SK-N-SH (cell line): ENCODE data around the gene PEX11G. TPM values are rescaled to one million over a fixed set of nuclear protein-coding genes. Genes with fewer than 3 reads are reported as not detected.

Experiments used
- CTCF ChIA-PET: fragments of 300-600, 350-600 bp; formaldehyde crosslinking; extraction: SDS; loops from one replicate; lab custom pipeline; 2021; lab: Yijun Ruan, JAX
- POLR2A ChIA-PET: fragments of 350-600 bp; sonication (Branson Sonifier 250); formaldehyde crosslinking; extraction: SDS; loops from one replicate; lab custom pipeline; 2020; ENCODE audit warnings: antibody characterized with exemption, inconsistent platforms; lab: Yijun Ruan, JAX
- DNase-seq: peaks from one replicate; pipeline ENCODE4 v3.0.0; 2012
- H2AFZ ChIP-seq: fragments of 200-600 bp; sonication (generic); 2 replicates; pipeline ENCODE4 v1.8.1; 2016; ENCODE audit warnings: antibody characterized with exemption, mild to moderate bottlenecking, low read depth
- H3F3A ChIP-seq: fragments of 200-600 bp; sonication (generic); replicated peaks from 2 replicates; pipeline ENCODE3; 2016; ENCODE audit warnings: antibody characterized with exemption, mild to moderate bottlenecking; ENCODE audit not compliant: insufficient read depth
- H3K27ac ChIP-seq, 2 experiments: fragments of 200-500 bp in 1 of 2; fragments of 200-600 bp in 1 of 2; sonication (Bioruptor generic) in 1 of 2; sonication (generic), shearing (Covaris generic) in 1 of 2; 2 replicates each; pipeline versions ENCODE4 v1.5.1 to v1.6.1; 2014 to 2016; ENCODE audit warnings: low read depth in 2 of 2, inconsistent platforms in 1 of 2, low read length in 1 of 2, mild to moderate bottlenecking in 1 of 2, mixed read lengths in 1 of 2
- H3K27me3 ChIP-seq: fragments of 200-600 bp; sonication (generic), shearing (Covaris generic); 2 replicates; pipeline ENCODE4 v1.6.1; 2016; ENCODE audit warnings: mixed run types; ENCODE audit not compliant: insufficient read depth
- H3K36me3 ChIP-seq, 2 experiments: fragments of 200-500 bp in 1 of 2; fragments of 200-600 bp in 1 of 2; sonication (Bioruptor generic) in 1 of 2; sonication (generic) in 1 of 2; replicated peaks in 1 of 2; 2 replicates each; pipeline versions ENCODE3 to v1.5.1; 2014 to 2016; ENCODE audit warnings: low read length in 1 of 2, mild to moderate bottlenecking in 1 of 2; ENCODE audit not compliant: insufficient read depth in 2 of 2, control insufficient read depth in 1 of 2
- H3K4me1 ChIP-seq, 2 experiments: fragments of 200-500 bp in 1 of 2; fragments of 200-600 bp in 1 of 2; sonication (Bioruptor generic) in 1 of 2; sonication (generic), shearing (Covaris generic) in 1 of 2; 2 replicates each; pipeline versions ENCODE4 v1.5.1 to v1.6.1; 2014 to 2016; ENCODE audit warnings: low read depth in 1 of 2, low read length in 1 of 2, mixed run types in 1 of 2; ENCODE audit not compliant: insufficient read depth in 2 of 2, control insufficient read depth in 1 of 2
- H3K4me2 ChIP-seq: fragments of 200-600 bp; sonication (generic), shearing (Covaris generic); 2 replicates; pipeline ENCODE4 v1.6.1; 2017; ENCODE audit warnings: mixed run types
- H3K4me3 ChIP-seq, 2 experiments: fragments of 200-500 bp in 1 of 2; fragments of 200-600 bp in 1 of 2; sonication (Bioruptor generic) in 1 of 2; sonication (generic), shearing (Covaris generic) in 1 of 2; 2 replicates each; pipeline versions ENCODE4 v1.5.1 to v1.8.1; 2014 to 2016; ENCODE audit warnings: low read depth in 2 of 2, inconsistent platforms in 1 of 2, low read length in 1 of 2, mild to moderate bottlenecking in 1 of 2, mixed read lengths in 1 of 2, moderate library complexity in 1 of 2
- H3K79me2 ChIP-seq: fragments of 200-600 bp; sonication (generic); 2 replicates; pipeline ENCODE4 v1.8.1; 2017; ENCODE audit warnings: mild to moderate bottlenecking; ENCODE audit not compliant: insufficient read depth
- H3K9ac ChIP-seq: fragments of 200-600 bp; sonication (generic); 2 replicates; pipeline ENCODE4 v1.6.1; 2017; ENCODE audit warnings: mixed run types
- H3K9me2 ChIP-seq: fragments of 200-600 bp; sonication (generic); 2 replicates; pipeline ENCODE4 v1.6.1; 2017; ENCODE audit warnings: mixed run types
- H3K9me3 ChIP-seq: fragments of 200-600 bp; sonication (generic); 2 replicates; pipeline ENCODE4 v1.6.1; 2017; ENCODE audit warnings: mixed run types, mild to moderate bottlenecking, moderate library complexity
- H4K20me1 ChIP-seq: fragments of 200-600 bp; sonication (generic); 2 replicates; pipeline ENCODE4 v1.6.1; 2017; ENCODE audit warnings: mild to moderate bottlenecking, mixed run types; ENCODE audit not compliant: insufficient read depth
- ELF1 ChIP-seq: IDR thresholded peaks from 2 replicates; pipeline ENCODE4 v1.4.0; 2012
- FOXJ3 ChIP-seq: sonication (generic); formaldehyde crosslinking; IDR thresholded peaks from 2 replicates; pipeline ENCODE4 v1.5.1; 2020; ENCODE audit warnings: mild to moderate bottlenecking, missing genetic modification reagents
- NRF1 ChIP-seq: IDR thresholded peaks from 2 replicates; pipeline ENCODE4 v1.6.1; 2012; ENCODE audit warnings: low read depth, mild to moderate bottlenecking, low read length
- RCOR1 ChIP-seq: fragments of 150-350 bp; IDR thresholded peaks from 2 replicates; pipeline ENCODE4 v1.6.1; 2017; ENCODE audit warnings: antibody characterized with exemption, low read length
- RFX5 ChIP-seq: IDR thresholded peaks from 2 replicates; pipeline ENCODE4 v1.6.1; 2012; ENCODE audit warnings: mild to moderate bottlenecking, improper control_type of control experiment, low read length
- SMC3 ChIP-seq: IDR thresholded peaks from 2 replicates; pipeline ENCODE4 v1.6.1; 2012; ENCODE audit warnings: low read depth, low read length, improper control_type of control experiment
- TCF12 ChIP-seq: IDR thresholded peaks from 2 replicates; pipeline ENCODE4 v1.4.0; 2012
- WGBS: methylation state at CpG from one replicate; pipeline ENCODE4 v1.1.6; 2017; ENCODE audit warnings: low lambda C conversion rate; 5-methylcytosine and 5-hydroxymethylcytosine counted together
- polyA plus RNA-seq, 3 experiments: library from polyadenylated mRNA; depleted of rRNA; stranded (reverse); fragments of >200 nt; gene quantifications; 2 replicates each; pipeline ENCODE4 v1.2.3, GENCODE V29; 2012
- TF ChIP-seq, protein P1 (sequence below): IDR thresholded peaks from 2 replicates; pipeline ENCODE4 v1.4.0; 2012; ENCODE audit warnings: low read depth, borderline replicate concordance
- TF ChIP-seq, protein P2 (sequence below): fragments of 200-600 bp; sonication (generic); IDR thresholded peaks from 2 replicates; pipeline ENCODE4 v1.6.1; 2017; ENCODE audit warnings: antibody characterized with exemption, mild to moderate bottlenecking, moderate library complexity
- TF ChIP-seq, protein P3 (sequence below): IDR thresholded peaks from 2 replicates; pipeline ENCODE4 v1.4.0; 2012; ENCODE audit warnings: low read depth
- TF ChIP-seq, protein P4 (sequence below): IDR thresholded peaks from 2 replicates; pipeline ENCODE4 v1.6.1; 2012; ENCODE audit warnings: mild to moderate bottlenecking, low read depth, low read length, moderate library complexity

The PEX11G gene
- polyA plus RNA-seq, 1 of the 3 experiments (the other 2 are of a cell fraction) = 6.1 TPM

DNA sequence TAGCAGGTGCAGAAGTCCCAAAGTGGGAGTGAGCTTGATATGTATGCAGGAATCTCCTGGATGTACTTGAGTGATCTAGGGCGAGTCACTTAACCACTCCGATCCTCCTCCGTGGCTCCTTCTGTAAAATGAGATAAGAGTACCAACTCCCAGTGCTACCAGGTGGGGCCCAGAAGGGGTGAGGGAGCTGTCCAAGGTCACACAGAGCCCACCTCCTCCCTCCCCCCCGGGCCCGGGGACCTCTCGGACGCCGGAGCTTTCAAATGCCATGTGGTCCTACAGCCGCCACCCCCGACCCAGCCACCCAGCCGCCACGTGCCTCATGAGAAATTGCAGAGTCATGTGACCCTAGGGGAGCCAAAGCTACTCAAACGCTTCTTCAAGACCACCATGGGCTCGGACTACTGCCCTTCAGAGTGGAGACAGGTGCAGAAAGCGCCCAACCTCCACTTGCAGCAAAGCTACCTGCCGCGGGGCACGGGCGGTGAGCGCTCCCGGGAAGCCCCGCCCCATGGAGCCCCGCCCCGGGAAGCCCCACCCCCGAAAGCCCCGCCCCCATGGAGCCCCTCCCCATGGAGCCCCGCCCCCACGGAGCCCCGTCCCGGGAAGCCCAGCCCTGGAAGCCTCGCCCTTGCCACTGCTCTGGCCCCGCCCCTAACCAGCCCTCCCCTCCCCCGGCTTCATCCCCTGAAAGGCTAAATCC, 17.0 kb upstream of the PEX11G start:
- H3K4me1 ChIP-seq = peaks cover 0 to 14% of the 10 kb centered on the region in 2 experiments; a peak in 1 of 4 replicates

DNA sequence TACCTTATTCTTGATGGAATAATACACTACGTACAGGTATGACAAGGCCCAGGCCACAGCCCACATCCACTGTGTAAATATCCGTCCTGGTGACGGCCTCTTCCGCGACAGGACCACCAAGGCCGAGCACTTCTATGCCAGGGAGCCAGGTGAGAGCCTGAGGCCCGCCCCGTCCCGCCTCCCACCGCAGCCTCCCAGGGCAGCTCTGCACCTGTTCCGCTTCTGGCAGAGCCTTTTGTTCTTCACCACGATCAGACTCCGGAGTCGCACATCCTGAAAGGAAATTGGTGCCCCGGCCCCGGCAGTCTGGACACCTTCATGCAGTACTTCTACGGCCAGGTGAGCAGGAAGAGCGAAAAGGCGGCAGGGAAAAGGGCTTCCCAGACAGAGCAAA, 16.4 kb upstream of the PEX11G start:
- H3K79me2 ChIP-seq = no peaks in the 10 kb centered on the region
- no peaks in the 10 kb centered on the region for H3K27me3 ChIP-seq
- H3K4me3 ChIP-seq = no peak overlapping the region
- CTCF ChIA-PET = interaction anchor here (1.1 to 1.5 kb wide), 3 partner anchors 8 to 12 kb away, joined by 3 to 4 read pairs (median 4); a partner anchor contains a TSS
- H3K9ac ChIP-seq = no peak overlapping the region
- H3K27ac ChIP-seq = no peak overlapping the region
- no peak for DNase-seq
- peaks cover 0 to 17% of the 10 kb centered on the region in 2 experiments; a peak in 1 of 4 replicates for H3K4me1 ChIP-seq
- no peaks in the 10 kb centered on the region for H3K9me3 ChIP-seq
- POLR2A ChIA-PET = interaction anchor here (1.8 kb wide), 1 partner anchor 11 kb away, joined by 8 read pairs; no protein-coding TSS in a partner anchor
- H4K20me1 ChIP-seq = no peaks in the 10 kb centered on the region
- no peaks in the 10 kb centered on the region for H3K36me3 ChIP-seq
- H3K4me2 ChIP-seq = no peak overlapping the region
- H2AFZ ChIP-seq = no peak overlapping the region
- no peaks in the 10 kb centered on the region for H3K9me2 ChIP-seq
- WGBS = 96% methylated on average over 17 of the region's 19 CpGs
- peaks cover 10% of the 10 kb centered on the region for H3F3A ChIP-seq
- no peak for TF ChIP-seq SMC3
- TF ChIP-seq, protein P1, sequence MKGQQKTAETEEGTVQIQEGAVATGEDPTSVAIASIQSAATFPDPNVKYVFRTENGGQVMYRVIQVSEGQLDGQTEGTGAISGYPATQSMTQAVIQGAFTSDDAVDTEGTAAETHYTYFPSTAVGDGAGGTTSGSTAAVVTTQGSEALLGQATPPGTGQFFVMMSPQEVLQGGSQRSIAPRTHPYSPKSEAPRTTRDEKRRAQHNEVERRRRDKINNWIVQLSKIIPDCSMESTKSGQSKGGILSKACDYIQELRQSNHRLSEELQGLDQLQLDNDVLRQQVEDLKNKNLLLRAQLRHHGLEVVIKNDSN = no peak
- TF ChIP-seq ELF1 = no peak
- TF ChIP-seq TCF12 = no peak
- TF ChIP-seq FOXJ3 (CRISPR knock-in tag) = no peak
- no peak for TF ChIP-seq RCOR1
- TF ChIP-seq, protein P2, sequence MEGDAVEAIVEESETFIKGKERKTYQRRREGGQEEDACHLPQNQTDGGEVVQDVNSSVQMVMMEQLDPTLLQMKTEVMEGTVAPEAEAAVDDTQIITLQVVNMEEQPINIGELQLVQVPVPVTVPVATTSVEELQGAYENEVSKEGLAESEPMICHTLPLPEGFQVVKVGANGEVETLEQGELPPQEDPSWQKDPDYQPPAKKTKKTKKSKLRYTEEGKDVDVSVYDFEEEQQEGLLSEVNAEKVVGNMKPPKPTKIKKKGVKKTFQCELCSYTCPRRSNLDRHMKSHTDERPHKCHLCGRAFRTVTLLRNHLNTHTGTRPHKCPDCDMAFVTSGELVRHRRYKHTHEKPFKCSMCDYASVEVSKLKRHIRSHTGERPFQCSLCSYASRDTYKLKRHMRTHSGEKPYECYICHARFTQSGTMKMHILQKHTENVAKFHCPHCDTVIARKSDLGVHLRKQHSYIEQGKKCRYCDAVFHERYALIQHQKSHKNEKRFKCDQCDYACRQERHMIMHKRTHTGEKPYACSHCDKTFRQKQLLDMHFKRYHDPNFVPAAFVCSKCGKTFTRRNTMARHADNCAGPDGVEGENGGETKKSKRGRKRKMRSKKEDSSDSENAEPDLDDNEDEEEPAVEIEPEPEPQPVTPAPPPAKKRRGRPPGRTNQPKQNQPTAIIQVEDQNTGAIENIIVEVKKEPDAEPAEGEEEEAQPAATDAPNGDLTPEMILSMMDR = no peak
- no peak for TF ChIP-seq RFX5
- TF ChIP-seq, protein P3, sequence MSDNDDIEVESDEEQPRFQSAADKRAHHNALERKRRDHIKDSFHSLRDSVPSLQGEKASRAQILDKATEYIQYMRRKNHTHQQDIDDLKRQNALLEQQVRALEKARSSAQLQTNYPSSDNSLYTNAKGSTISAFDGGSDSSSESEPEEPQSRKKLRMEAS = no peak

More for the DNA sequence above, 17.0 kb upstream of the PEX11G start:
- Histone ChIP-seq H3K36me3 (no peaks in the 10 kb centered on the region), H3K9ac (no peak overlapping the region), H3K27ac (0 out of 4 replicates have a peak overlapping the region, but pooled peaks of 1 of the 2 experiments have one; percentile 47), H3K79me2 (no peaks in the 10 kb centered on the region), H3K9me2 (no peaks in the 10 kb centered on the region), H3K27me3 (no peaks in the 10 kb centered on the region), H3K9me3 (no peaks in the 10 kb centered on the region), H3F3A (peaks cover 10% of the 10 kb centered on the region), H4K20me1 (no peaks in the 10 kb centered on the region), H2AFZ (no peak overlapping the region), H3K4me2 (no peak overlapping the region), H3K4me3 (peak overlapping the region in 1 of 2 experiments; percentile 13; a peak in 1 of 4 replicates)
- 17% methylated on average over 10 of the region's 33 CpGs for WGBS
- DNase-seq = peak; percentile 95
- TF ChIP-seq, protein P4, sequence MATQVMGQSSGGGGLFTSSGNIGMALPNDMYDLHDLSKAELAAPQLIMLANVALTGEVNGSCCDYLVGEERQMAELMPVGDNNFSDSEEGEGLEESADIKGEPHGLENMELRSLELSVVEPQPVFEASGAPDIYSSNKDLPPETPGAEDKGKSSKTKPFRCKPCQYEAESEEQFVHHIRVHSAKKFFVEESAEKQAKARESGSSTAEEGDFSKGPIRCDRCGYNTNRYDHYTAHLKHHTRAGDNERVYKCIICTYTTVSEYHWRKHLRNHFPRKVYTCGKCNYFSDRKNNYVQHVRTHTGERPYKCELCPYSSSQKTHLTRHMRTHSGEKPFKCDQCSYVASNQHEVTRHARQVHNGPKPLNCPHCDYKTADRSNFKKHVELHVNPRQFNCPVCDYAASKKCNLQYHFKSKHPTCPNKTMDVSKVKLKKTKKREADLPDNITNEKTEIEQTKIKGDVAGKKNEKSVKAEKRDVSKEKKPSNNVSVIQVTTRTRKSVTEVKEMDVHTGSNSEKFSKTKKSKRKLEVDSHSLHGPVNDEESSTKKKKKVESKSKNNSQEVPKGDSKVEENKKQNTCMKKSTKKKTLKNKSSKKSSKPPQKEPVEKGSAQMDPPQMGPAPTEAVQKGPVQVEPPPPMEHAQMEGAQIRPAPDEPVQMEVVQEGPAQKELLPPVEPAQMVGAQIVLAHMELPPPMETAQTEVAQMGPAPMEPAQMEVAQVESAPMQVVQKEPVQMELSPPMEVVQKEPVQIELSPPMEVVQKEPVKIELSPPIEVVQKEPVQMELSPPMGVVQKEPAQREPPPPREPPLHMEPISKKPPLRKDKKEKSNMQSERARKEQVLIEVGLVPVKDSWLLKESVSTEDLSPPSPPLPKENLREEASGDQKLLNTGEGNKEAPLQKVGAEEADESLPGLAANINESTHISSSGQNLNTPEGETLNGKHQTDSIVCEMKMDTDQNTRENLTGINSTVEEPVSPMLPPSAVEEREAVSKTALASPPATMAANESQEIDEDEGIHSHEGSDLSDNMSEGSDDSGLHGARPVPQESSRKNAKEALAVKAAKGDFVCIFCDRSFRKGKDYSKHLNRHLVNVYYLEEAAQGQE = peak; percentile 84
- TF ChIP-seq NRF1 = no peak
- TF ChIP-seq, protein P1 = peak; percentile 56; the same call in 1 of the 2 replicates
- CTCF ChIA-PET = interaction anchor here (0.8 to 1.5 kb wide), 4 partner anchors 9 to 17 kb away, joined by 3 to 4 read pairs (median 4); a partner anchor contains a TSS
- POLR2A ChIA-PET = interaction anchor here (1.1 to 1.8 kb wide), 2 partner anchors 10 to 12 kb away, joined by 6 to 8 read pairs; partner anchors contain the start of gene ZNF358
